GM13976 (cell line): ENCODE measurements around the gene PFKP.

ENCODE experiments used
- DNase-seq: peaks from one replicate; pipeline ENCODE4 v3.0.0; 2012; ENCODE audit warnings: low spot score
- in situ Hi-C: fragments of 300-500 bp; cut with MboI; formaldehyde crosslinking; loops from one replicate; pipeline ENCODE4 v1.12.0; 2022; ENCODE audit warnings: low sequenced_read_pairs, mixed read lengths, inconsistent platforms; ENCODE audit not compliant: unreplicated experiment
- TF ChIP-seq, protein P1 (sequence below): IDR thresholded peaks from 2 replicates; pipeline ENCODE4 v1.5.1; 2012; ENCODE audit warnings: borderline replicate concordance, mild to moderate bottlenecking; ENCODE audit not compliant: insufficient read depth; ENCODE audit errors: extremely low read depth, missing control alignments, control extremely low read depth

Gene PFKP

GRCh38 chr10:3051692-3052091 lies 15.7 kb upstream of the PFKP start:
- DNase-seq = no peak
- TF ChIP-seq, protein P1, sequence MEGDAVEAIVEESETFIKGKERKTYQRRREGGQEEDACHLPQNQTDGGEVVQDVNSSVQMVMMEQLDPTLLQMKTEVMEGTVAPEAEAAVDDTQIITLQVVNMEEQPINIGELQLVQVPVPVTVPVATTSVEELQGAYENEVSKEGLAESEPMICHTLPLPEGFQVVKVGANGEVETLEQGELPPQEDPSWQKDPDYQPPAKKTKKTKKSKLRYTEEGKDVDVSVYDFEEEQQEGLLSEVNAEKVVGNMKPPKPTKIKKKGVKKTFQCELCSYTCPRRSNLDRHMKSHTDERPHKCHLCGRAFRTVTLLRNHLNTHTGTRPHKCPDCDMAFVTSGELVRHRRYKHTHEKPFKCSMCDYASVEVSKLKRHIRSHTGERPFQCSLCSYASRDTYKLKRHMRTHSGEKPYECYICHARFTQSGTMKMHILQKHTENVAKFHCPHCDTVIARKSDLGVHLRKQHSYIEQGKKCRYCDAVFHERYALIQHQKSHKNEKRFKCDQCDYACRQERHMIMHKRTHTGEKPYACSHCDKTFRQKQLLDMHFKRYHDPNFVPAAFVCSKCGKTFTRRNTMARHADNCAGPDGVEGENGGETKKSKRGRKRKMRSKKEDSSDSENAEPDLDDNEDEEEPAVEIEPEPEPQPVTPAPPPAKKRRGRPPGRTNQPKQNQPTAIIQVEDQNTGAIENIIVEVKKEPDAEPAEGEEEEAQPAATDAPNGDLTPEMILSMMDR = no peak
- in situ Hi-C loops = no loop called here

DNA sequence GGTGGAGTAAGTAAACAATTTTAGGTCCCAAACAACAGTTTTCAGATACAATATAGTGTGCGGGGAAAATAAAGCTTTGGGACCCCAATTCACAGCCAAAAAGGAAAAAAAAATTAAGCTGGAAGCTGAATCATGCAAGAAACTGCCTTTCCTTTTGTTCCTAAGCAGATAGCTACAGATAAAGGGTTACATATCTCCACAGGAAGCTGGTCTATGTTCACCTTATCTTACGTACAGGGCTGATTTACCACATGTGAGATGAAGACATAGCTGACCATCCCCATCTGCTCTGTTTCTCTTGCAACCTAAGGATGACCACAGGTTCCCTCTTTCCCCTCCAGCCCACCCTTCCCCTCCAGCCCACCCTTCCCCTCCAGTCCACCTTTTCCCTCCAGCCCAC lies 14.2 kb upstream of the PFKP start:
- TF ChIP-seq, protein P1 = no peak
- no peak for DNase-seq
- in situ Hi-C loops = no loop called here

DNA sequence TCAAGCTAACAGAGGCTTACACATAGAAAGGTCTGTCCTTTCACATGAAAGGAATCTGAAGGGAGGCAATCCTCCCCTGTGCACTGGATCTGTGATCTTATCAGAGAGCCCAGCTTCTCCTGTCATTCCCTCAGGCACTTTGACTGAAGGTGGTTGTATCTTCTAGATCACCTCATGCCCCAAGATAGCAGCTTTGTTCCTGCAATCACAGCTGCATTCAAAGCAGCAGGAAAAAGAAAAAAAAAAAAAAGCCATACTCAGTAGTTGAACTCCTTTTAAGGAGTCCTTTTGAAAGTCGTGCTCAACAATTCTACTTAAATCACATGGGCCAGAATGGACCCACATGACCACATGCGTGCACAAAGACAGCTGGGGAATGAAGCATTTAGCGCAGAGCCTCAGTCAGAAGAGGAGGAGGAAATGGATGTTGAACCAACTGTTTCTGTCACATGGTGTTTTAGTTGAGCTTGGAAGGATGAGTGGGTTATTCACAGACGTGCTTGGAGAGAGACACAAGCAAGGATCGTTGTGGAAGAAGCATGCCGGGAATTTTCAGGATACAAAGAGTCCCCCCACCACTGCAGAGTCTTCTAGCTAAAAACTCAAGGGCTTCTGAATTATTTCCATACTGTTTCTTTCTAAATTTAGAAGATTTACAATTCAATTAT lies 13.0 kb upstream of the PFKP start:
- in situ Hi-C loops = no loop called here
- no peak for DNase-seq
- TF ChIP-seq, protein P1 = no peak

- TF ChIP-seq, protein P1 = no peak
- no peak for DNase-seq
- in situ Hi-C loops = no loop called here
Observed at GRCh38 chr10:3054851-3055199, 12.5 kb upstream of the PFKP start.

DNA sequence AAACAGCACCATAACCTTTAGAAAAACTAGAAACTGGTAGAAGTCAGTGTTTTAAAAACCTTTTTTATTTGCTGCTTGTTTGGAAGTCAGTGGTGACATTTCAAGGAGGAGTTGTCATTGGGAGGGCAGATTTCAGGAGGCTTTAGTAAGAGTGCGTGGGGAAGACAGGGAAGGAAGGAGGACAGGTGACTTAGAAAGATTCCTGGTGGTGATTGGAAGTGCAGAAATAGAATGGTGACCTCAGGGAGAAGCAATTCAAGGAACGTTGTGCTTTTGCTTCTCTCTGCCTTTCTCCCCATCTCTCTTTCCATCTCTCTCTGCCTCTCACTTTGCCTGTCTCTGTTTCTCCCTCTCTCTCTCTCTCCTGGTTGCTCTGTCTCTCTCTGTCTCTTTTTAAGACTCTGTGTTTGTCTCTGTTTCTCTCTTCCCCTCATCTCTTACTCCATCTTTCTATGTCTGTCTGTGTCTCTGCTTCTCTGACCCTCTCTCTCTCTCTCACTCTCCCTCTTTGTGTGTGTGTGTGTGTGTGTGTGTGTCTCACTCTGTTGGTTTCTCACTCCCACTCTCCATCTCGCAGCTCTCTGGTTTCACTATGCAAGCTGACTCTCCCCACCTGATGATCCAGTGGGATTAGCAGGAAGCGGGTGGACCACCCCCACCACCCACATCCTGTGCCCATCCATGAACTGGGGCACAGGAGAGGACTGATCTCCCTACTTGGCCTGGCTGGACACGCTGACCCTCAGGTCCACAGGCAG lies 10.9 kb upstream of the PFKP start:
- no peak for DNase-seq
- TF ChIP-seq, protein P1 = no peak
- in situ Hi-C loops = no loop called here

DNA sequence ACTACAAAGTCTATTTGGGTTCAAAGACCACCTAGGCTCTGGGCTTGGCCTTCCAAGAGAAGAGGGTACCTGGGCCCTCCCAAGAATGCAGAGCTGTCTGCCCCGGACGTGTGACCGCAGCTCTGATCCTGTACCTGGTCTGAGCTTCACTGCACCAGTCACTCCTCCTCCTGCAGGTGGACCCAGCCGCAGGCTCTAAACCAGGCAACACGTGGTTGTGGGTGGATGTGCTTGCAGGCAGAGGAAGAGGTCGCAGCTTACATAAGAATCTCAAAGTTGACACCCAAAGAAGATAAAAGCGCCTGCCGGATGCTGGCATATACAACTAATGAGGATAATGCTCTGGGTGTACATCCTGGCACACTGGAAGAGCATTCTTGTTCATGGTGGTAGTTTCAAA lies 9.4 kb upstream of the PFKP start:
- TF ChIP-seq, protein P1 = no peak
- in situ Hi-C loops = no loop called here
- DNase-seq = no peak
